ENCODE data around the gene ACER1.
"Not testable (repeated sequence)": the region's sequence is repeated elsewhere in the genome, so short reads cannot be mapped to it uniquely, and the experiment has no call there.

ACER1 gene

DNA sequence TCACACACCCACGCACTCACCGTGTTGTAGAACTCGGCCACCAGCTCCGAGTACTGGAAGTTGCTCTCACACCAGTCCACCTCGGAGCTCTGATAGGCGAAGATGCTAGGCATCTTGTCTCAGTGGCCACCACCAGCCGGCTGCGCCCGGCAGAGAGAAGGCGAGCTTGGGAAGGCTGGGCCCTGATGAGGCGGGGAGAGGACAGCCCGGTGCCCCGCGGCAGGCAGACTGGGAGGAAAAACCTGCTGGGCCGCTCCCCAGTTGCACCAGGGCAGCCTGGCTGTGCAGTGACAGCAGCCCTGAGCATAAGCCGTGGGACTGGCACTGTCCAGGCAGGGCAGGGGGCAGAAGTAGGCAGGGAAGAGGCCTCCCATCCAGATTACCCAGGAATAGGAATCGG is at the start of gene ACER1:
TSS of gene ACER1 (minus strand) at position 174 of the 400 bp plus-strand sequence. CDS start at position 113, 61 bp downstream.
- DNase-seq = no peak

DNA sequence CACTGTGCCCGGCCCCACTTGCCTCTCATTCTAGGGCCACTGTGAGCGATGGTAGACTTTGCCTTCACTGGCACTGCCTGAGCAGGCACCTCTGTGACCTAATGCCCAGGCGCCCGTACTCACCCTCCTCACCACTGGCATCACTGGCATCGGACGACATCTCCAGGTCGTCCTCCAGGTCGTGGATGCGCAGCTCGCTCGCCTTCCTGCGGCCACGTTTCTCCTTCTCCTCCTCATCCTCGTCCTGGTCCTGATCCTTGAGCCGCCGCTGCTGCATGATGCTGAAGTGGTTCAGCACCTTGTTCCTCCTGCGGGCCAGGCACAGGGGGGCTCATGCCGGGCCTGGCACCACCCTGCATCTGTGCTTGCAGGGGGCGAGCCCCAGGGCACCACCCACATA is 49.8 kb upstream of the ACER1 start:
- DNase-seq = no peak

- DNase-seq = no peak
Observed at GRCh38 chr19:6381030-6381750, 47.8 kb upstream of the ACER1 start.

GRCh38 chr19:6379744-6380143 is 46.3 kb upstream of the ACER1 start:
- DNase-seq = no peak

DNA sequence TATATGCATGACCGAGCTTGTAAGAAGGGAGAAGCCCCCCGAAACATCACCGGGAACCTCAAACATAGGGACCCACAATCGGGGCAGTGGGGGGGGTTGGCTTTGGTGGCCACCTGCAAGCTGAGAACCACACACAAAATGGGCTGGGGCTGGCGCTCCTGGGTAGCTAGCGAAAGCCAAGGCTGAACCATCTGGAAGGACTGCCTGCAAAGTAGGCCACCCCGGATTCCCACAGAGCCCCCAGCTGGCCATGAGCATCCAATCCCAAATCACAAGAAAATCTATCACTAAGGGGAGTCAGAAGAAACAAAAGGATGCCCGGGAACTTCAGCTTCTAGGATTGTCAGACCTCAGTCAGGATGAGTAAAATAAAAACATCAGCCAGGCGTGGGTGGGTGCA is 45.1 kb upstream of the ACER1 start:
- DNase-seq = no peak

GRCh38 chr19:6378041-6378440 is 44.6 kb upstream of the ACER1 start:
- DNase-seq = no peak

- DNase-seq = no peak
Observed at GRCh38 chr19:6376512-6377190, 43.2 kb upstream of the ACER1 start.

GRCh38 chr19:6375411-6376010 is 42.1 kb upstream of the ACER1 start, which contains the start of gene PSPN:
Gene PSPN, minus strand, starts transcription at chr19:6375933. Its CDS starts 84 bp downstream, at chr19:6375849.
- DNase-seq = no peak

DNA sequence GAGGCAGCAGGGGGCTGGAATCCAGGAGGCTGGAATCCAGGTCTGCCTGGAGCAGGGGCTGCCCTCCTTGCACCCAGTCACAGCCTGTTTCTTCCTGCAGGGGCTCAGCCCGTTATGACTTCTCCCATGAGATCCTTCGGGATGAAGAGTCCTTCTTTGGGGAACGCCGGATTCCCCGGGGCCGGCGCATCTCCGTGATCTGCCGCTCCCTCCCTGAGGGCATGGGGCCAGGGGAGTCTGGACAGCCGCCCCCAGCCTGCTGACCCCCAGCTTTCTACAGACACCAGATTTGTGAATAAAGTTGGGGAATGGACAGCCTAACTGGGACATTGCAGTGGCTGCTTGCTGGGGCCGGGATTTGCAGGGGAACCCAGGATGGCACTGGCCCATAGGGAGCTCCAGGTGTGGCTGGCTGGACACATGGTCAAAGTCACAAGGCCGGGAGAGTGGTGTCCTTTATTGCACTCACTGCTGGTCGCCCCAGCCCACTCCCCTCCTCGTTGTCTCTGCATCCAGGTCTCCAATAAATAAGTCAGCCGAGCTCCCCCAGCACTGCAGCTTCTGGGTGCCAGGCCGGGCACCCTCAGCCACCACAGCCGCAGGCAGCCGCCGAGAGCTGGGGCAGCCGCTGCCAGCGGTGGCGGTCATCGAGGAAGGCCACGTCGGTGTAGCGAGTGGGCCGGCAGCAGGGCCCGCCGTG is 41.4 kb upstream of the ACER1 start:
- DNase-seq = no peak

DNA sequence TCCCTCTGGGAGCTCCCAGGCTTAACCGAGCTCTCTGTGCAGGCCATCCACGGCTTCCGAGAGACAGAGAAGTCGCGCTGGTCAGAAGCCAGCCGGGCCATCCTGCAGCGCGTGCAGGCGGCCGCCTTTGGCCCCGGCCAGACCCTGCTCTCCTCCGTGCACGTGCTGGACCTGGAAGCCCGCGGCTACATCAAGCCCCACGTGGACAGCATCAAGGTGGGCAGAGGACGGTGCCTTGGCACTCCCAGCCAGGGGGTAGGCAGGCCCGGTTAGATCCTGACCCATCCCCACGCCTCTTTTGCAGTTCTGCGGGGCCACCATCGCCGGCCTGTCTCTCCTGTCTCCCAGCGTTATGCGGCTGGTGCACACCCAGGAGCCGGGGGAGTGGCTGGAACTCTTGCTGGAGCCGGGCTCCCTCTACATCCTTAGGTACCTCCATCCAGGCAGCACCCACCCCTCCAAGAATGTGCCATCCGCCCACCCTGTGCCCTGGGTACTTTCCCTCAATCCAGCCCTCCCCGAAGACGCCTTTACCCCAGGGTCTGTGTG is 40.8 kb upstream of the ACER1 start:
- no peak for DNase-seq

- no peak for DNase-seq
Observed at GRCh38 chr19:6373813-6374108, 40.3 kb upstream of the ACER1 start.

DNA sequence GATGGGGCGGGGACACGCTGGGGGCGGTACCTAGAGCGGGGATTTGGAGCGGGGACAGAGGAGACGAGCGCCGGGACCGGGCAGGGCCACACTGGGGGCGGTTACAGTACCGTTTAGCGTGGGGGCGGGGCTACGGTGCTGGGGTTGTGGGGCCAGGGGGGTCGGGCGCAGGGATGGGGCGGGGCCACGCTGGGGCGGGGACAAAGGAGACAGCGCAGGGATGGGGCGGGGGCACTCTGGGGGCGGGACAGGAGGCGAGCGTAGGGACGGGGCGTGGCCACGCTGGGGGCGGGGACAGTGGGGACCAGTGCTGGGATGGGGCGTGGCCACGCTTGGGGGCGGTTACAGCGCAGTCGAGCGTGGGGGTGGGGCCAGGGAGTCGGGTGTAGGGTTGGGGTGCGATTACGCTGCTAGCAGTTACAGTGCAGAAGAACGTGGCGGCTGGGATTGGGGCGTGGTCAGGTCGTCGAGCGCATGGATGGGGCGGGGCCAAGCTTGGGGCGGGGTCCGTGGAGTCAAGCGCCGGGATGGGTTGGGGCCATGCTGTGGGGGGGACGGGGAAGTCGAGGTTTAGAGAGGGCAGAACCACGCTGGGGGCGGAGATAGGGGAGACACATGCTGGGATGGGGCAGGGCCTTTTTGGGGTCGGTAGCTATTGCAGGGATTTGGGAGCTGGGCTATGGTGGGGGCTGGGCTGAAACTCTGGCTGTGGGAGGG is 39.8 kb upstream of the ACER1 start:
- DNase-seq = peak; percentile 94

- DNase-seq = peak; percentile 99
Observed at GRCh38 chr19:6372594-6373095, 39.2 kb upstream of the ACER1 start, which contains the start of gene ALKBH7. Gene ALKBH7, plus strand, starts transcription at chr19:6372794. Its CDS starts 27 bp downstream, at chr19:6372821.

DNA sequence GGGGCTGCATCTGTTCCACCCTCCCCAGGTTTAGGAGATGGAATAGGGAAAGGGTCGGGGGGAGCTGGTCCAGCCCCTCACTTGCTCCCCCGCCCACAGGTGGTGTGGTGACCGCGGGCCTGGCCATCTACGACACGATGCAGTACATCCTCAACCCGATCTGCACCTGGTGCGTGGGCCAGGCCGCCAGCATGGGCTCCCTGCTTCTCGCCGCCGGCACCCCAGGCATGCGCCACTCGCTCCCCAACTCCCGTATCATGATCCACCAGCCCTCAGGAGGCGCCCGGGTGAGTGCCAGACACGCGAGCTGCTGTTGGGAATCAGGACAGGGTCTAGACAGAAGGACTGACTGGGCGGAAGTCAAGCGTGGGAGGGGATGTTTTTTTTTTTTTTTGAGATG is 30.9 kb upstream of the ACER1 start:
- no peak for DNase-seq

GRCh38 chr19:6362351-6362801 is 29.0 kb upstream of the ACER1 start:
- DNase-seq = no peak

GRCh38 chr19:6362027-6362350 is 28.6 kb upstream of the ACER1 start:
- DNase-seq = no peak

DNA sequence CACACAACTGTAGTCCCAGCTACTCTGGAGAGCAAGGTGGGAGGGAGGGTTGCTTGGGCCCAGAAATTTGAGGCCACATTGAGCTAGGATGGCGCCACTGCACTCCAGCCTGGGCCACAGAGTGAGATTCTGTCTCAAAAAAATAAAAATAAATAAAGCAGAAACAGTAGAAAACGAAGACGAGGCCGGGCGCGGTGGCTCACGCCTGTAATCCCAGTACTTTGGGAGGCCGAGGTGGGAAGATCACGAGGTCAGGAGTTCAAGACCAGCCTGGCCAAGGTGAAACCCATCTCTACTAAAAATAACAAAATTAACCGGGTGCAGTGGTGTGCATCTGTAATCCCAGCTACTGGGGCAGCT is 27.4 kb upstream of the ACER1 start:
- DNase-seq = not testable (repeated sequence)

DNA sequence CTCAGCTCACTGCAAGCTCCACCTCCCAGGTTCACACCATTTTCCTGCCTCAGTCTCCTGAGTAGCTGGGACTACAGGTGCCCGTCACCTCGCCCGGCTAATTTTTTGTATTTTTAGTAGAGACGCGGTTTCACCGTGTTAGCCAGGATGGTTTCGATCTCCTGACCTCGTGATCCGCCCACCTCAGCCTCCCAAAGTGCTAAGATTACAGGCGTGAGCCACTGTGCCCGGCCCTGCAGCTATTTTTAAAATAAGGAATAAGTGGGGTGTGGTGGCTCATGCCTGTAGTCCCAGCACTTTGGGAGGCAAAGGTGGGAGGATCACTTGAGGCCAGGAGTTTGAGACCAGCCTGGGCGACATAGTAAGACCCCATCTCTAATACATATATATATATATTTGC is 27.0 kb upstream of the ACER1 start:
- DNase-seq = not testable (repeated sequence)

GRCh38 chr19:6359568-6360341 is 26.3 kb upstream of the ACER1 start:
- no peak for DNase-seq

DNA sequence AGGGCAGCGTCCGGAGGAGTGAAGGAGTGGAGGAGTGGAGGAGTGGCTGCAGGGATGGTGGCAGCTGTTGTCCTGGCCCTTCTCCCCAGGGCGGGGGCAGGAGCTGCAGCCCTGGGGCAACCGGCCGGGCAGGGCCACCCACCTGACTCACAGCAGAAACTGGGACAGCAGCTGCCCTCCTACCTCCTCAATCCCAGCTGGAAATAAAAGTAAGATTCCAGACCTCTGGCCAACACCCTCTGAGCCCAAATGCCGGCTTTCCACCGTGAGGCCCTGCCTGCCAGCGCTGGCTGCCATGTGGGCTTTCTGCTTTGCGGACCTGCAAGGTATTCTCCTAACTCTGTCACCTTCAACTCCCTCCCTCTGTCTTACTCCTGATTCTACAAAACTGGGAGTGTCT is 24.6 kb upstream of the ACER1 start:
- no peak for DNase-seq

DNA sequence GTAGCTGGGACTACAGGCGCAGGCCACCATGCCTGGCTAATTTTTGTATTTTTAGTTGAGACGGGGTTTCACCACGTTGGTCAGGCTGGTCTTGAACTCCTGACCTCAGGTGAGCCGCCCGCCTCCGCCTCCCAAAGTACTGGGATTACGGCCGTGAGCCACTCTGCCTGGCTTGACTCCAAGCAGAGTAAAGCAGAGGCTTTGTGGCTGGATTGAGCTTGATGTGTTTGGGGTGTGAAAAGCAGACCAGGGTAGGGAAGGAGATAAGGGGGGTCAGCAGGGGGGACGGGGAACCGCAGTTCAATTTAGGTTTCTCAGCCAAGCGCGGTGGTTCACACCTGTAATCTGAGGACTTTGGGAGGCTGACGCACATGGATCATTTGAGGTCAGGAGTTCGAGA is 23.8 kb upstream of the ACER1 start:
- DNase-seq = no peak

Data from NCI-H1048 (cell line).